ENCODE measurements around the gene GABBR2.

GABBR2 gene

DNA sequence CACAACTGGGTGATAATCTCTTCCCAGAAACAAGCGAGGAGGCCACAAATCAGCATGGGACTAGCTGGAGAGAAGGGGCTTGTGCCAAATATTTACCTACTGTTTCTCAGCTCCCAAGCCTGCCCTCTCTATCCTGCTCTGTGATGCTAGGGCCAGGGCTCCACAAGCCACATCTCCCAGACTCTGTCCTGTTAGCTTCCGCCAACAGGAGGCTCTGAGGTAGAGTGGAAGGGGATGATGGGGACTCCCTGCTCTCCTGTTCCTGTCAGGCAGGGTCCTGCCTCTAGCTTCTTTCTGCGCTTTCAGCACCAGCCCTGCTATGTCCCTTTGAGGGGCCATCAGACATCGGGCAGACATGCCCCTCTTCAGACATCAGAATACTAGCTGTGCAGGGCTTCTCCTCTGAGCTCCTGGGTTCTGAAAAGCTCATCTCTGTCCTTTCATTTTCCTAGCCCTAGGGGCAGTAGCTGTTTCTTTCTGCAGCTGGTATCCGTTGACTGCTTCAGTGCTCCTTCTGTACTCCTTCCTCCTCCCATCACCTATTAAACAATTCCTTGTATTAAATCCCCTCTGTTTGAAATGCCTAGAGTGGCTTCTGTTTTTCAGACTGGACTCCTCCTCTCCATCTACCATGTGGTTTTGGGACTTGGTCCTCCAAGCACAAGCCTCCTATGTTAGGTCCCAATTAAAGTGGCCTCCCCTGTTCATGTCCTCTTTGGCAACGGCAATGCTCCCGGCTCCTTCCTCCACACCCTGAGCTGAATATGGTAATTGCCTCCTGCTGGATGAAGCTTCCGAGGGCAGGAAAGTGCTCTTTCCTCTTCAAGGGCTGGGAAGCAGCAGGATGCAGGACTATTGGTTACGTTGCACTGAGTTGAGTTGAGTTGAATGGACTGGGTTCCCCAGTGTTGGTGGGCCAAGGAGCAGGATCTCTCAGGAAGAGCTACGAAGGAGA lies 292.2 kb downstream of the GABBR2 start:
- H3K27me3 Mint-ChIP-seq (ENCODE audit: low read depth), result peaks cover 14% of the 10 kb centered on the region
- H3K27ac Mint-ChIP-seq, result no peak overlapping the region
- no peaks in the 10 kb centered on the region for H3K4me1 Mint-ChIP-seq (ENCODE audit: low read depth)
- H3K36me3 Mint-ChIP-seq (ENCODE audit: low read depth), result no peaks in the 10 kb centered on the region
- no peaks in the 10 kb centered on the region for H3K9me3 Mint-ChIP-seq
- H3K4me3 Mint-ChIP-seq, result no peak overlapping the region

DNA sequence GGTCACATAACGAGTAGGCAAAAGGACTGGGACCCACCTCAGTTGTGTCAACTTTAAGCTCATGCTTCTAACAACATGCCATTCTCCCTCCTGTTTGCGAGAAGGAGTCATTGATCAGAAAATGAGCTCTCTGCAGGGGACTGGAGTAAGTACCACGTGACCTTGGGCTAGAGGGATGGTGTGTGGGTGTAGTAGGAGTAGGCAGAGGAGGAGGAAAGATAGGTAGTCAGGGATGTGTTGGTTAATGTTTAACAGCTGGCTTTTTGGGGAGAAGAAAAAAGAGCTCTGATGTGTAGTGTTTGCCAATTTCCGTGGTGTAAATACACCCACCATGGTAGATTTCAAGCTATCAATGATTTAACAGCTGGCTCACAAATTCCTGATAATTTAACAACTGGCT lies 293.0 kb downstream of the GABBR2 start:
- no peaks in the 10 kb centered on the region for H3K9me3 Mint-ChIP-seq
- no peaks in the 10 kb centered on the region for H3K36me3 Mint-ChIP-seq (ENCODE audit: low read depth)
- peaks cover 1% of the 10 kb centered on the region for H3K4me1 Mint-ChIP-seq (ENCODE audit: low read depth)
- no peak overlapping the region for H3K27ac Mint-ChIP-seq
- peaks cover 15% of the 10 kb centered on the region for H3K27me3 Mint-ChIP-seq (ENCODE audit: low read depth)
- no peak overlapping the region for H3K4me3 Mint-ChIP-seq

DNA sequence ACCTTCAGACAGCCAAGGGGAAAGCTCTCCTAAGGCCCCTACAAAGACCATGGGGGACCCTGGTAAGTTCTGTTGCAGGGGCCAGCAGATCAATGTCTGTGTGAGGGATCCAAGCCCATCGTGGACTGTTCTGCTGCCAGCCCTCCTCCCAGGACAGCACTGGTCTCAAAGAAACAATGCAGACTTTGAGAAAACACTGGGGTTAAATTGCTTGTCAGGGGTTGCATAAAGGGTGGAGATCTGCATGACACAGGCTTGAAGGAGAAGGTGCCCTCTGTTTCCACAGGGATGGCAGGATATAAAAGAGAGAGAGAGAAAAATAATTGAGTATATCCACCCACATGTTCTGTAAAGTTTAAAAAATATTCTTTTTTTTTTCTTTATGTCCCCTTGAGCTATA lies 295.7 kb downstream of the GABBR2 start:
- Mint-ChIP-seq H3K4me1 (ENCODE audit: low read depth) (peaks cover 6% of the 10 kb centered on the region), H3K27ac (no peak overlapping the region), H3K4me3 (no peak overlapping the region), H3K9me3 (no peaks in the 10 kb centered on the region), H3K36me3 (ENCODE audit: low read depth) (no peaks in the 10 kb centered on the region), H3K27me3 (ENCODE audit: low read depth) (peaks cover 28% of the 10 kb centered on the region)

DNA sequence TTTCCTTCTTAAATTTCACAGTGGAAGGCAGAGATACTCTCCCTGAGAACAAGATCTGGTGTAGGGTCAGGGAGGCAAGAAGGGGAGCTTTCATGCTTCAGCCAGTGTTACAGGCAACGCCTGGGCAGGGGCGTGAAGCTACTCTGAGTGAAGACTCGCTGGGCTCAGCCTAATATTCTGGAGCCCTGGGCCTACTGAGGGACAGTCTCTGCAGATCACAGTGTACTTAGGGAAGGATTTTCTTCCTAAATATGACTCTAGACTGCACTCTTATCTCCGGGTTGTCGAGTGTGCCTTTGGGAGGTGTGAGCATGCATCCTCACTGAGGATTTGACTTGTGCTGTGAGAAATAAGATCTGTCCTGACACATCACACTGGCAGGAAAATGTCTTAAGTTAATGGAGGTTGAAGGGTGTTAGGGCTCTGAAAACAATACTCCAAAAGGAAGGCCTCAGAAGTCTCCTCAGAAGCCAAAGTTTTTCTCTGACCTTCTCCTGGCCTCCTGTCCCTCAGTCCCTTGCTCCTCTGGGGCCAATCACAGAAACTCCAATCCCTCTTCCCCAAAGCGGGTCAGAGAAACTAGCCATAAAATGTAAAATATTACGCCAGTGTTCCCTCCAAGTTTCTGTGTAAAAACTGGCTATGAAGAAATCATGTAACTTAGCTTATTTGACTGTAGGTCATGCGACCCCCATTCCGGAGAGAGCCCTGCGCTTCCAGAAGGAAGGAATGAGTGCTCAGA lies 296.5 kb downstream of the GABBR2 start:
- Mint-ChIP-seq H3K36me3 (ENCODE audit: low read depth) (no peaks in the 10 kb centered on the region), H3K27me3 (ENCODE audit: low read depth) (peaks cover 23% of the 10 kb centered on the region), H3K9me3 (no peaks in the 10 kb centered on the region), H3K4me3 (no peak overlapping the region), H3K27ac (no peak overlapping the region), H3K4me1 (ENCODE audit: low read depth) (peaks cover 6% of the 10 kb centered on the region)

DNA sequence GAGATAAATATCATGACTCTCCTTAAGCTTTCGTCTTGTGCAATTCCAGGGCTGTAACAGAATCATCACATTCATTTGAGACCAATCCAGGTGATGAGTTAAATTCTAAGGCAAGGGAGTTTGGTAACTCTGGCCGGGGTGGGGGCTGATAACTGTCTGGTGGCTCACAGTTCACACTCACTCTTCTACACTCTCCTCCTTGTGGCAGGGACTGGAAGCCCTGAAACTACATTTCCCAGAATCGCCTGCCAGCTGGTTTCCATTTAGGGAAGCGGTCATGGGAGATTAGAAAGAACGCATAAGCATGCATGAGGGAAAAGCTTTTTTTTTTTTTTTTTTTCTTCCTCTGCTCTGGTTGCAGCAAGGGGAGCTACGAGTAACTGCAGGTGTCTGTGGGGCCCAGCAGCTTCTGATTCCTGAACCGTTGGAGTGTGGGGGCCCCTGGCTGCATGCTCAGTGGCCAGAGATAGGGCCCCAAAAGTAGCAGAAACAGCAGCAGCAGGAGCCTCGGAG lies 298.5 kb downstream of the GABBR2 start:
- Mint-ChIP-seq H3K4me1 (ENCODE audit: low read depth) (peaks cover 6% of the 10 kb centered on the region), H3K36me3 (ENCODE audit: low read depth) (no peaks in the 10 kb centered on the region), H3K27me3 (ENCODE audit: low read depth) (peaks cover 18% of the 10 kb centered on the region), H3K4me3 (no peak overlapping the region), H3K27ac (no peak overlapping the region), H3K9me3 (no peaks in the 10 kb centered on the region)

DNA sequence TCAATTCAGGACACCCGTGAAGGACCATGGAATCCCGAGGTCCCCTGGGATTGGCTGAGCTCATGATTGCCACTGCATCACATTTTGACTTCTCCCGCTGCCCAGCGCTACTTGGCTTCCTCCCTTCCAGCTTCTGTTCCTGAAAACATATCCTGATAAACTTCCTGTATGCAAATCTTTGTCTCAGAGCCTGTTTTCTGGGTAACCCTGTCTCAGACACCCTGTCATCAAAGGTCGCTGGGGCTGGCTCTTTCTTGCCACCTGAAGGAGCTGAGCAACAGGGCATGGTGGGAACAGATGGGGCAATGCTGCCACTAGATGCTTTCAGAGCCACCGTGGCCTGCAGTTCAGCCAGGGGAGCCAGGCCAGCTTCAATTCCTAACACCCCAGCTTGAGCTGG lies 299.0 kb downstream of the GABBR2 start:
- H3K27me3 Mint-ChIP-seq (ENCODE audit: low read depth), result peaks cover 18% of the 10 kb centered on the region
- H3K4me1 Mint-ChIP-seq (ENCODE audit: low read depth), result peaks cover 6% of the 10 kb centered on the region
- no peaks in the 10 kb centered on the region for H3K36me3 Mint-ChIP-seq (ENCODE audit: low read depth)
- no peaks in the 10 kb centered on the region for H3K9me3 Mint-ChIP-seq
- H3K4me3 Mint-ChIP-seq, result no peak overlapping the region
- H3K27ac Mint-ChIP-seq, result no peak overlapping the region

DNA sequence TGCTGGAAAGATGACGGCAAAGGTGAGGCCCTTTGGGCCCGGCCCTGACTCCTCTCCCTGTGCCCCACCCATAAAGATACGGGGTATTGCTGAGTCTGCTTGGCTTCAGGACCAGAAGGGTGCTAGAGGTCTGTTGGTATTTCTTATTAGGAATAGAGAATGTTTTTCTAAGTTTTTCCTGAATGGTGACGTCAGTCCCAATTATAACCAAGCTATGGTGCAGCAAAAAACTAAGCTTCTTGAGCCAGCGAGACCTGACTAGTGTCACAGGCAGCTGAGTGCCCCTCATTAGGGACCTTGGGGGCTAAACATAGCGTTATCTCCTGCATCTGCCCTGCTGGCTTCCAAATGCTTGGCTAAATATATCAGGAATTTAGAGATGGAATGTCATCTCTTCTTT lies 302.3 kb downstream of the GABBR2 start:
- H3K27me3 Mint-ChIP-seq (ENCODE audit: low read depth), result peaks cover 21% of the 10 kb centered on the region
- H3K9me3 Mint-ChIP-seq, result no peaks in the 10 kb centered on the region
- no peak overlapping the region for H3K27ac Mint-ChIP-seq
- H3K4me3 Mint-ChIP-seq, result no peak overlapping the region
- H3K4me1 Mint-ChIP-seq (ENCODE audit: low read depth), result peaks cover 6% of the 10 kb centered on the region
- H3K36me3 Mint-ChIP-seq (ENCODE audit: low read depth), result no peaks in the 10 kb centered on the region

DNA sequence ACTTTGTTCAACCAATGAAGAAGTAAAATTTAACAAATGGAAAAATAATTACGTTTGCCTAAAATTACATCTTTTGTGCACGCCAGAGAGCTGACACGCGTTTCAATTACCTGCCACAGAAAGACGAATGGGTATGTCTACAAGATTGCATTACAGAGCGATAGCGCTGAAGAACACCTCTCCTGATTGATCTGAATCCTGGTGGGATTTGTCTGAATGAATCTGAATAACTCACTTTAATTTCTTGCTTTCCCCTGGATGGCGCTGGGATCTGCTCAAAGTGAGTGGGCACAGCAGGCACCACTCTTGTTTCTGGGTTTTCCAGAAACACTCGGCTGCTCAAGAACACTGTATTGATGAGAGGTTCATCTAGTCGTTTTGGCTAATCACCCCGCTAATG lies 304.5 kb downstream of the GABBR2 start:
- H3K4me1 Mint-ChIP-seq (ENCODE audit: low read depth), result no peaks in the 10 kb centered on the region
- no peaks in the 10 kb centered on the region for H3K9me3 Mint-ChIP-seq
- peaks cover 15% of the 10 kb centered on the region for H3K27me3 Mint-ChIP-seq (ENCODE audit: low read depth)
- no peak overlapping the region for H3K4me3 Mint-ChIP-seq
- no peaks in the 10 kb centered on the region for H3K36me3 Mint-ChIP-seq (ENCODE audit: low read depth)
- H3K27ac Mint-ChIP-seq, result no peak overlapping the region

DNA sequence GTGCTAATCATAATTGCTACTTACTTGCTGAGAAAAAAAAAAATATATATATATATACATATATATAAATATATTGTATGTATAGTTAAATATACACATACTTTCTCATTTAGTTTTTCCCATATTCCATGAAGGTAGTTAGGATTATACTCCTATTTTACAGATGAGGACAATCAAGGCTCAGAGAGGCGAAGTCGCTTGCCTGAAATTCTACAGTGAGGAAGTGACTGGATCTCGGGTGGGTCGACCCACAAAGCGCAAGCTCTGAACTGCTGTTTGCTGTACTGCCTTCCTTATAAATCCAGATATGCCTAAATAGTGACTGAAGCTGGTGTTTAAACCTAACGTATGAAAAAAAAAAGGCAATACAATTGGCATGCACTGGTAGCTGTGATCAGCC lies 305.0 kb downstream of the GABBR2 start:
- Mint-ChIP-seq H3K9me3 (no peaks in the 10 kb centered on the region), H3K4me1 (ENCODE audit: low read depth) (no peaks in the 10 kb centered on the region), H3K27me3 (ENCODE audit: low read depth) (peaks cover 11% of the 10 kb centered on the region), H3K4me3 (no peak overlapping the region), H3K27ac (no peak overlapping the region), H3K36me3 (ENCODE audit: low read depth) (no peaks in the 10 kb centered on the region)

DNA sequence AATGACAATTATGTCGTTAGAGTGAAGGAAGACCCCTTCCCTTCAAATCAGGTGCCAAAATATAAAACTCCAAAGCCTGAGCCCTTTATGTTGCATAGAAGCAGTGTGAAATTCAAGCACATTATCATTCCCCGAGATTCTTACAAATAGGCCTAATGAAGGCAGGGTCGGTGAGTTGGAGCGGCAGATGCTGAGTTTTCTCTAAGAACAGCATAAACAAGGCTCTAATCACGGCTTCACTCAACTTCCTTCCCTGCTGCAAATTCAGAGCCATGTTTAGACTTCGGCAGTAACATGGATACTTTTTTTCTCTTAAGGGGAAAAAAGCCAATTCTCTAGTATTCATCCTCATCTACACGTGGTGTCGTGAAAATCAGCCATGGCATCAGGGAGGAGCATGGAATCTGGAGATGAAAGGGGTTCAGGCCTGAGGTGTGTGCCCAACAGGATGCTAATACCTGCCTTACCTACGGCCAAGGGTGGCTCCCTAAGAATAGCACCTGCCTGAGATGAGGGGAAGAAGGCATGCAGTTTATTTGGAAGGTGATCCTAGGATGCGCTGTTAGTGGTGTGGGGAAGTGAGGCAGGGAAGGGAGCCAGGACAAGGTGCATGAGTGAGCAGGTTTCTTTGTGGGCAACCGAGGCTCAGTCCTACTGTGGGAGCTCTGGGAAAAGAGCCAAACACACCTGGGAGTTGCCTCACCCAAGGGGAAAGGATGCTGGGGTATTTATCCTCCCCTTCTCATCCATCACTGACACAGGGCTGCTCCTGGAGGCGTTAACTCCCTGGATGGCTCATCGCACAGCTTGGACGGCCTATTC lies 306.5 kb downstream of the GABBR2 start:
- Mint-ChIP-seq H3K4me3 (no peak overlapping the region), H3K36me3 (ENCODE audit: low read depth) (no peaks in the 10 kb centered on the region), H3K9me3 (no peaks in the 10 kb centered on the region), H3K27ac (no peak overlapping the region), H3K27me3 (ENCODE audit: low read depth) (peaks cover 7% of the 10 kb centered on the region), H3K4me1 (ENCODE audit: low read depth) (no peaks in the 10 kb centered on the region)

DNA sequence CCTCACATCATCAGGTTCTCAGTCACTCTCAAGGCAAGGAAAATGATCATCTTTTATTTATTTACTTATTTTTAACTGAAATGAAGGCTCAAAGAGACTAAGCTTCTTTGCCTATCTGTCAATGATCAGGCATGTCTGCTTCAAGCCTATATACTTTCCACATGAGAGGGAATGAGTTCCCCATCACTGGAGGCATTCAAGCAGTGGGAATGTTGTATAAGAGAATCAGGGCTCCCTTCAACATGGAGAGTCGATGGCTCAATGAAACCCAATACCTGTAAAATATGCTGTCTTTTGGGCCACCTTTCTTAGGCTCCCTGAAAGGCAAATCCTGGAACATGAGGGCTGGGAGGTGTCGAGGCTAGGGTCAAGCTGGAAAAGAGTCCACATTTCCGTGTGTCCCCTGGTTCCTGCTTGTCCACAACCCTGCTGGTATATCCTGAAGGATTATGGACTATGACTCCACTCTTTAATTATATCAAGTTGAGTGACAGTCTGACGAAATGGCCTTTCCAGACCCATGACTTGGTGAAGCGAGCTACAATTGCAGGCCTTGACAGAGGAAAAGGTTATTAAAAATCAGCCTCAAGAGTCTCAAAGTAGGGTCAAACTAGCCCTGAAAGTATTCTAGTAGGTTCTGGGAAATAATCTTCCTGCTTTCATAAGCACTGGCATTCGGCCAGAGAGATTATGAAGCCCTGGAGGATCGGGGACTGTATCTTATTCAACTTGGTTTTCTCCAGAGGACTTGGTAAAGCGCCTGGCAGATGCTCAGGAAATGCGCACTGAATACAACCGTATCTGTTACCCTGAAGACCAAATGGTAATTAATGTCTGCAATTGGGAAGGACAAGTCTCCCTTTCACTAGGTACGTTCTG lies 307.4 kb downstream of the GABBR2 start:
- Mint-ChIP-seq H3K4me3 (no peak overlapping the region), H3K27ac (no peak overlapping the region), H3K36me3 (ENCODE audit: low read depth) (no peaks in the 10 kb centered on the region), H3K4me1 (ENCODE audit: low read depth) (no peaks in the 10 kb centered on the region), H3K27me3 (ENCODE audit: low read depth) (peaks cover 7% of the 10 kb centered on the region), H3K9me3 (no peaks in the 10 kb centered on the region)

DNA sequence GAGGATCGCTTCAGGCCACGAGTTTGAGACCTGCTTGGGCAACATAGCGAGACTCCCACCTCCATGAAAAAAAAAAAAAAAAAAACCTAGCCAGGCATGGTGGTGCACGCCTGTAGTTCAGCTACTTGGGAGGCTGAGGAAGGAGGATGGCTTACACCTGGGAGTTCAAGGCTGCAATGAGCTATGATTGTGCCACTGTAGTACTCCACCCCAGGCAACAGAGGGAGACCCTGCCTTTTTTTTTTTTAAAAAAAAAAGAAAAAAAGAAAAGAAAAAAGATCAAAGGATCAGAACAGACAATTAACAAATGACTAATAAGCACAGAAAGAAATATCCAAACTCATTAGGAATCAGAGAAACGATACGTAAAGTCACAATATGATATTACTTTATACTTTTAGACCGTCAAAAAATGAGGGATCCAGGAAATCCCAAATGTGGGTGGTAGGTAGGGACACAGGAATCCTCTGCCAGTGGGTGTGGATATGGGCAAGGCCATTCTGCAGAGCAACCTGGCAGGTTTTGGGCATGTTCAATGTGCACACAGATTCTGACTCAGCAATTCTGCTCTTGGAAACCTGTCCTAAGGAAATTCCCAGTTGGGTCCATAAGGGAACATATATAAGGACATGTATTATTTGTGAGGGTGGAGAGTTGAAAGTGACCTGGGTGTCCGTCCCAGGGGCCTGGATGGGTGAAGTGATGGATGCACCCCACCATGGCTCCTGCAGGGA lies 308.6 kb downstream of the GABBR2 start:
- H3K9me3 Mint-ChIP-seq, result no peaks in the 10 kb centered on the region
- H3K36me3 Mint-ChIP-seq (ENCODE audit: low read depth), result no peaks in the 10 kb centered on the region
- H3K27me3 Mint-ChIP-seq (ENCODE audit: low read depth), result peaks cover 3% of the 10 kb centered on the region
- H3K4me1 Mint-ChIP-seq (ENCODE audit: low read depth), result no peaks in the 10 kb centered on the region
- no peak overlapping the region for H3K27ac Mint-ChIP-seq
- no peak overlapping the region for H3K4me3 Mint-ChIP-seq

DNA sequence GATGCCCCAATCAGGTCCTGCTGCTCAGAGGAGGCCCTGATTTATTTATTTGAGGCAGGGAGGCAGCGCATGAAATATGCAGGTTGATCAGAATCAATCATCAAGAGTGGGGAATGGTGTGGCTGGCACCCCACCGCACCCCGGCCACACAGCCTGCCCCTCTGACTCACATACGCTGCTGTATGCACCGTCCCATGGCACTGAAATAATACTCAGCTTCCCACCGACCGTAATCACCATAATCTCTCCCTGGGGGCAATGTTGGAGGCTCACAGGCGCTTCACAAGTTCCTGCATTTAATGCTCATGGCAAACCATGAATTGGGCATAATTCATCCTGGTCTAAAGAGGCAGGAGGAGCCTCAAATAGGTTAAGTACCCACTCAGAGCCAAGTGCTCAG lies 312.1 kb downstream of the GABBR2 start:
- Mint-ChIP-seq H3K27ac (no peak overlapping the region), H3K9me3 (no peaks in the 10 kb centered on the region), H3K4me3 (no peak overlapping the region), H3K36me3 (ENCODE audit: low read depth) (no peaks in the 10 kb centered on the region), H3K4me1 (ENCODE audit: low read depth) (no peaks in the 10 kb centered on the region), H3K27me3 (ENCODE audit: low read depth) (no peaks in the 10 kb centered on the region)

Data from T-helper 1 cell treated with Interleukin-12 subunit alpha and Interleukin-12 subunit beta and Interleukin-4 antibody, amounts not matched to agents 30 μg/mL and 1 μg/mL, for 36 hours (primary cell).